Retinal pigment epithelial cell (primary cell): ENCODE results near the gene GMDS.

Source experiments
- DNase-seq: peaks from one replicate; pipeline ENCODE4 v3.0.0-alpha.2; 2010; ENCODE audit warnings: low read depth
- H3K4me3 ChIP-seq: 2 replicates; pipeline ENCODE4 v1.5.1; 2011; ENCODE audit warnings: mild to moderate bottlenecking, low read length, control low read depth, moderate library complexity
- CTCF ChIP-seq: conservative IDR thresholded peaks from 2 replicates; pipeline ENCODE4 v1.5.1; 2011; ENCODE audit warnings: low read depth, low read length, control low read depth, inconsistent platforms

The GMDS gene

DNA sequence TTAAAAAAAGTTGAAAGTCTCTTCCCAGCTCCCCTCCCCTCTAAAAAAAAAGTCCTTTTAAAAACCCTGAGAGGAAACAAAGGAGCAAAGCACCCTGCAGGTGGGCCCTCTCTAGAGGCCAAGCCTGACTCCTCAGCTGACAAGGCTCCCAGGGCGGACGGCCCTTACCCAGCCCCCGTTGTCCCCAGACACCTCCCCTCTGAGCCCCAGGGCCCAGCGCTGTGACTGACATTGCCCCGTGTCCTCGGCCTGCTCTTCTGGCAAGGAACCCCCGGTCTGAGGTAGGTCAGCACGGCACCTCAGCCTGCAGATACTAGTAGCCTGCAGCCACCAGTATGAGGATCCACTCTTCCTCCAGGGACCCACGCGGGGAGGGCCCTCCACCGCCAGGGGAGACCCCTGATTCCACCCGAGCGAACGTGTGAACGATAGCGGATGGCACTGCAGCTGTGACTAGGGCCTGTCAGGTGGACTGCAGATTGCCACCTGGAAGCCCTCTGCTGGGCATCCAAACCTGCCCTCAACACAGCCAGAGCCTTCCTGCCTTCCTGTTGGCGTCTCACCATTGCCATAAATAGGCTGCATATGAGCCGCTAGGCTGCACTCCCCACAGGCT is 601.5 kb downstream of the GMDS start:
- DNase-seq: no peak
- no peak overlapping the region for H3K4me3 ChIP-seq
- TF ChIP-seq CTCF: no peak

DNA sequence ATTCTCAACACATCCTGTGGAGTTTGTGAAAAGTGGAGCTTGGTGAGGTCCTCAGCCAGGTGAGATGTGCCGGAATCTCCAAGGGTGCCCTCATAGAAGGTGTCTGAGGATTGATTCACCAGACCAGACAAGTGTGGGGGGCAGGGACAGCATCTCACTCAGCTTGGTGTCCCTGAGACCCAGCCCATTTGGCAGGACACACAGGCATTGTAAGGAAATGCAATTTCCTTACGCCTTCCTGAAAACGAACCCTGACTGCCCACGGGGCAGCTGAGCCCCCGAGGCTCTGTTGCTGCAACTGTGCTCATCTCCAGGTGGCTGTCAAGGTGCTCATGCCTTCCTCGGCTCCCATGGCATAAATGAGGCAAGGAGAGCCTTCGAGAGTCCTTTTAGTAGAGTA is 602.3 kb downstream of the GMDS start:
- TF ChIP-seq CTCF: no peak
- no peak overlapping the region for H3K4me3 ChIP-seq
- no peak for DNase-seq

DNA sequence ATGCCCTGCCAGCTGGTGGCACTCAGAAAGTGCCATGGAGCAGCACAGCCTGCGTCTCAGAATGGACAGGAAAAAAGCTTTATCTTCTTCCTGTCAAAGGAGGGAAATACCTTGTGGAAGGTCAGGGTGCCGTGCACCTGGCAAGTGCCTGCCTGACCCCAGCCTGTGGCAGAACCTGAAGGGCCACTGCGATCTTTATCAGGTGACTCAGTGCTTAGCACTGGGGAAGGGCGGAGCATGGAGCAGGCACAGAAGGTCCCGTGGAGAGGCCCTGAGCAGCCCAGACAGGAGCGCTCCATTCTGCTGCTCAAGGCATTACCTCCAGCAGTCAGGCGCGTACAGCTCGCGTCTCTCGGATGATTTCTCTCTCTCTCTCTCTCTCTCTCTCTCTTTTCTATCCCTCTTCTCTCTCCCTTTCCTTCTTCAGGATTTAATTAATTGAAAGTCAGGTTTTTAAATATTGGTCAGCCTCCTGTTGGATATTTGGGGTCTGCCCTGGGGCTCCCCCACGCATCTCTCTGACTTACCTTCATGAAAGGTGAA is 604.0 kb downstream of the GMDS start:
- peak; percentile 43 for DNase-seq
- TF ChIP-seq CTCF: no peak
- no peak overlapping the region for H3K4me3 ChIP-seq

- DNase-seq: no peak
- H3K4me3 ChIP-seq: no peak overlapping the region
- no peak for TF ChIP-seq CTCF
These were observed 604.9 kb downstream of the GMDS start for GRCh38 chr6:1640476-1640875.

DNA sequence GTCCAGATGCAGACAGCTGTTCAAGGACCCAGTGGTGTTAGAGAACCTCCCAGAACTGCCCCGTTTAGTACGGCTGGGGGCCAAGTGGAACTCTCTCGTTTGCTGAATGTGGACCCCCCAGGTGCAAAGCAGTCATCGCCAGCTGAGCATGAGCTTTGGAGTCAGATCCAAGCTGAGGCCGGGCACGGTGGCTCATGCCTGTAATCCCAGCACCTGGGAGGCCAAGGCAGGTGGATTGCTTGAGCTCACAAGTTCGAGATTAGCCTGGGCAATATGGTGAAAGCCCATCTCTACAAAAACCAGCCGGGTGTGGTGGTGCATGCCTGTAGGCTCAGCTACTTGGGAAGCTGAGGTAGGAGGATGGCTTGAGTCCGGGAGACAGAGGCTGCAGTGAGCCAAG is 606.0 kb downstream of the GMDS start:
- no peak for TF ChIP-seq CTCF
- H3K4me3 ChIP-seq: no peak overlapping the region
- DNase-seq: no peak

DNA sequence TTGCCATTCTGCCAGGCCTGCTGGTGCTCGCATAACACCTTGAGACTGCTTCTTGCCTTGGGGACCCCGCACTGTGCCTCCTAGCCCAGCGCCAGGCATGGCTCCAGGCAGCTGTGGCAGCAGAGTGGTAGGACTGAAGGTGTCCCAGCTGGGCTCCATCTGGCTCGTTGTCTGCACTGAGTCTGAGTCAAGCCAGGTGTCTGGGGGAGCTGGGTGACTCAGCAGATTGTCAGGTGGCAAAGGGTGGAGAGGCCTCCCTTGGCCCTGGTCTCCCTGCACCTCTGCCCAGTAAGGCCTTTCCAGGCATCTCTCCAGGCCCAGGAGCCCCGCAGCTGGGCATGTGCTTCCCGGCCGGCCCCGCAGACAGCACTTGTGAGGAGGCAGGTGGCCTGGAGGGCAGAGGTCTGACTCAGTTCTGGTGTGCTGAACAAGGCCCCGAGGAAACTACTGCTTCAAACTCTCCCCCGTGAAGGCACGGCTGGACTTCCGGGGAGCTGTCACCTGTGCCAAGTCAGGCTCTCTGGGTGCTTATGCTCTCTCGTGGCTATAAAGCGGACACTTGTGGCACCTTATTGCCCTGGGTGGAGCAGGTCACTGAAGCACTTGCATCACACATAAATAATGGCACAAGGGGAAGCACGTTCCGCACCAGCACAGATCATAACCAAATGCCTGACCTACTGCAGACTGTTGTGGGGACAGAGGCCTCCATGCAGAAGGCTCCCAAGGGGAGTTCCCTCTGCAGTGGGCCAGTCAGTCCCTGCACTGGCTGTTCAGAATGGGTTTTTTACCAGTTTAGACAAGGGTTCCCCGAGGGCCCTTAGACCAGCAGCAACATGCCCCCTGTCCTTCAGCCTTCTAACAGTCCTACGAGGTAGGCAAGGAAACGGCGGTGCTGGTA is 608.2 kb downstream of the GMDS start:
- DNase-seq: no peak
- no peak for TF ChIP-seq CTCF
- H3K4me3 ChIP-seq: no peak overlapping the region
